RWPE1 (cell line): ENCODE measurements around the gene KCNT1.

Experiments used
- CTCF ChIA-PET: fragments of 350-600 bp; sonication (Branson Sonifier 250); formaldehyde crosslinking; extraction: SDS; loops from one replicate; lab custom pipeline; 2021; lab: Yijun Ruan, JAX
- POLR2A ChIA-PET: fragments of 400-600 bp; formaldehyde crosslinking; extraction: SDS; loops from one replicate; lab custom pipeline; 2020; ENCODE audit warnings: antibody characterized with exemption; ENCODE audit not compliant: low non-redundant PET; lab: Yijun Ruan, JAX
- DNase-seq: peaks from one replicate; pipeline ENCODE4 v3.0.0; 2012; ENCODE audit warnings: low spot score
- H3K27ac ChIP-seq: fragments of 450-650 bp; 2 replicates; pipeline ENCODE4 v1.5.1; 2017
- CTCF ChIP-seq: fragments of 450-650 bp; conservative IDR thresholded peaks from 2 replicates; pipeline ENCODE4 v1.5.1; 2017; ENCODE audit warnings: low read depth, mild to moderate bottlenecking

The KCNT1 gene

GRCh38 chr9:135751501-135751900 lies 49.5 kb downstream of the KCNT1 start:
- POLR2A ChIA-PET: interaction anchor here (0.5 kb wide), 1 partner anchor 654 kb away, joined by 3 read pairs; no protein-coding TSS in a partner anchor
- no peak for TF ChIP-seq CTCF
- no peak for DNase-seq
- CTCF ChIA-PET: no interaction called here
- no peak overlapping the region for H3K27ac ChIP-seq

- ChIA-PET POLR2A (no interaction called here), CTCF (no interaction called here)
- H3K27ac ChIP-seq: no peak overlapping the region
- no peak for DNase-seq
- no peak for TF ChIP-seq CTCF
These were observed 50.6 kb downstream of the KCNT1 start for GRCh38 chr9:135752281-135753204.

- no peak for DNase-seq
- H3K27ac ChIP-seq: no peak overlapping the region
- TF ChIP-seq CTCF: no peak
- POLR2A ChIA-PET: no interaction called here
- CTCF ChIA-PET: interaction anchor here (0.7 kb wide), 2 partner anchors 27 to 182 kb away, joined by 3 to 6 read pairs; no protein-coding TSS in a partner anchor
These were observed 51.6 kb downstream of the KCNT1 start for GRCh38 chr9:135753391-135754105.

GRCh38 chr9:135756576-135756975 lies 54.6 kb downstream of the KCNT1 start:
- no peak for DNase-seq
- no peak overlapping the region for H3K27ac ChIP-seq
- CTCF ChIA-PET: no interaction called here
- no peak for TF ChIP-seq CTCF
- POLR2A ChIA-PET: no interaction called here

- POLR2A ChIA-PET: no interaction called here
- TF ChIP-seq CTCF: no peak
- no peak overlapping the region for H3K27ac ChIP-seq
- DNase-seq: no peak
- CTCF ChIA-PET: interaction anchor here (0.6 kb wide), 1 partner anchor 144 kb away, joined by 3 read pairs; no protein-coding TSS in a partner anchor
These were observed 55.4 kb downstream of the KCNT1 start for GRCh38 chr9:135757356-135757755.

- POLR2A ChIA-PET: no interaction called here
- H3K27ac ChIP-seq: no peak overlapping the region
- no peak for DNase-seq
- CTCF ChIA-PET: no interaction called here
- no peak for TF ChIP-seq CTCF
These were observed 56.1 kb downstream of the KCNT1 start for GRCh38 chr9:135758056-135758455.
